ENCODE data around the gene RCOR2.
"Not testable (repeated sequence)": the region's sequence is repeated elsewhere in the genome, so short reads cannot be mapped to it uniquely, and the experiment has no call there.

Gene RCOR2

GRCh38 chr11:63875506-63876065 lies 41.4 kb downstream of the RCOR2 start:
- FAIRE-seq = no peak

GRCh38 chr11:63874511-63874910 lies 42.5 kb downstream of the RCOR2 start:
- no peak for FAIRE-seq

- no peak for FAIRE-seq
These were observed 43.7 kb downstream of the RCOR2 start for GRCh38 chr11:63873311-63873710.

GRCh38 chr11:63872800-63873197 lies 44.2 kb downstream of the RCOR2 start:
- no peak for FAIRE-seq

GRCh38 chr11:63871962-63872799 lies 44.8 kb downstream of the RCOR2 start:
- peak; percentile 64 for FAIRE-seq

GRCh38 chr11:63870351-63871140 lies 46.4 kb downstream of the RCOR2 start:
- FAIRE-seq = no peak

- no peak for FAIRE-seq
These were observed 47.3 kb downstream of the RCOR2 start for GRCh38 chr11:63869683-63870082.

- FAIRE-seq = no peak
These were observed 47.8 kb downstream of the RCOR2 start for GRCh38 chr11:63869171-63869591.

- no peak for FAIRE-seq
These were observed 48.4 kb downstream of the RCOR2 start for GRCh38 chr11:63868399-63869064.

- FAIRE-seq = no peak
These were observed 49.5 kb downstream of the RCOR2 start for GRCh38 chr11:63867511-63867910.

GRCh38 chr11:63866211-63866610 lies 50.8 kb downstream of the RCOR2 start:
- no peak for FAIRE-seq

- not testable (repeated sequence) for FAIRE-seq
These were observed 53.3 kb downstream of the RCOR2 start for GRCh38 chr11:63863620-63864019.

- no peak for FAIRE-seq
These were observed 54.0 kb downstream of the RCOR2 start for GRCh38 chr11:63862923-63863322.
